ENCODE results near the gene MAP1LC3A. TPM values are rescaled to one million over a fixed set of nuclear protein-coding genes. Genes with fewer than 3 reads are reported as not detected.

The MAP1LC3A gene
- total RNA-seq, 1 experiment from 2014 or later = 16.9 TPM

GRCh38 chr20:34549291-34549928 is 9.1 kb upstream of the MAP1LC3A start:
- CTCF ChIA-PET = no interaction called here
- Histone ChIP-seq H3K9me3 (ENCODE audit: low read depth, low read length, poor library complexity, severe bottlenecking) (no peaks in the 10 kb centered on the region), H3K27ac (ENCODE audit: low read depth, low read length, poor library complexity, severe bottlenecking) (no peak overlapping the region), H3K4me3 (ENCODE audit: low read depth, low read length, poor library complexity, severe bottlenecking) (no peak overlapping the region), H3K27me3 (replicated peaks; ENCODE audit: insufficient read depth, low read depth, low read length, poor library complexity) (no peaks in the 10 kb centered on the region), H3K36me3 (ENCODE audit: insufficient read depth, low read length, poor library complexity, severe bottlenecking) (no peaks in the 10 kb centered on the region), H3K4me1 (ENCODE audit: insufficient read depth, low read length, poor library complexity, severe bottlenecking) (no peaks in the 10 kb centered on the region)
- intact Hi-C loops (cut with micrococcal nuclease; ENCODE audit: unreplicated experiment) = no loop called here
- BruUV-seq (replicated peaks) = no TSS peak
- peak; percentile 23 for DNase-seq (ENCODE audit: low spot score)
- TF ChIP-seq EZH2 (IDR thresholded peaks at IDR 0.05; ENCODE audit: borderline replicate concordance, low read depth, low read length, poor library complexity, severe bottlenecking) = no peak
- no peak for TF ChIP-seq CTCF (conservative IDR thresholded peaks at IDR 0.05; ENCODE audit: low read depth, low read length)
- POLR2A ChIA-PET (ENCODE audit: low non-redundant PET) = no interaction called here

DNA sequence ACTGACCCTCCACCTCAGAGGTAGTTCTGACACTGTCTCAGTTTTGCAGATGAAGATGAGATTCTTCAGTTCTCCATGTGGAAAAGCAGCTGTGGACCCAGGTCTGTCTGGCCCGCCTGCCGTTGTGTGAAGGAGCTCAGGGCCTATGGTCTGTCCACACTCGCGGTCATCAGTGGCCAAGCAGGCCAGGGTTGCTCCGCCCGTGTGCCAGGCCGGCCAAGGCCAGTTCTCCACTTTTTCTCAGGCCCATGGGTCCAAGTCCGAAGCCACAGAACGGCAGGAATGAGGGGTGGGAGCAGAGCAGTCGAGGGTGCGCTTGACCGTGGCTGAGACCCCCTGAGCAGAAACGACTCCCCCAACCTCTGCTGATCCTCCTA is 8.6 kb upstream of the MAP1LC3A start:
- Histone ChIP-seq H3K27ac (ENCODE audit: low read depth, low read length, poor library complexity, severe bottlenecking) (no peak overlapping the region), H3K9me3 (ENCODE audit: low read depth, low read length, poor library complexity, severe bottlenecking) (no peaks in the 10 kb centered on the region), H3K36me3 (ENCODE audit: insufficient read depth, low read length, poor library complexity, severe bottlenecking) (no peaks in the 10 kb centered on the region), H3K4me3 (ENCODE audit: low read depth, low read length, poor library complexity, severe bottlenecking) (no peak overlapping the region), H3K4me1 (ENCODE audit: insufficient read depth, low read length, poor library complexity, severe bottlenecking) (no peaks in the 10 kb centered on the region), H3K27me3 (replicated peaks; ENCODE audit: insufficient read depth, low read depth, low read length, poor library complexity) (no peaks in the 10 kb centered on the region)
- ChIA-PET POLR2A (ENCODE audit: low non-redundant PET) (no interaction called here), CTCF (no interaction called here)
- no TSS peak for BruUV-seq (replicated peaks)
- no peak for DNase-seq (ENCODE audit: low spot score)
- no peak for TF ChIP-seq EZH2 (IDR thresholded peaks at IDR 0.05; ENCODE audit: borderline replicate concordance, low read depth, low read length, poor library complexity, severe bottlenecking)
- TF ChIP-seq CTCF (conservative IDR thresholded peaks at IDR 0.05; ENCODE audit: low read depth, low read length) = no peak
- intact Hi-C loops (cut with micrococcal nuclease; ENCODE audit: unreplicated experiment) = no loop called here

GRCh38 chr20:34552569-34552968 is 5.9 kb upstream of the MAP1LC3A start:
- POLR2A ChIA-PET (ENCODE audit: low non-redundant PET) = no interaction called here
- BruUV-seq (replicated peaks) = no TSS peak
- Histone ChIP-seq H3K4me3 (ENCODE audit: low read depth, low read length, poor library complexity, severe bottlenecking) (no peak overlapping the region), H3K4me1 (ENCODE audit: insufficient read depth, low read length, poor library complexity, severe bottlenecking) (no peaks in the 10 kb centered on the region), H3K27me3 (replicated peaks; ENCODE audit: insufficient read depth, low read depth, low read length, poor library complexity) (no peaks in the 10 kb centered on the region), H3K27ac (ENCODE audit: low read depth, low read length, poor library complexity, severe bottlenecking) (no peak overlapping the region), H3K36me3 (ENCODE audit: insufficient read depth, low read length, poor library complexity, severe bottlenecking) (no peaks in the 10 kb centered on the region), H3K9me3 (ENCODE audit: low read depth, low read length, poor library complexity, severe bottlenecking) (no peaks in the 10 kb centered on the region)
- intact Hi-C loops (cut with micrococcal nuclease; ENCODE audit: unreplicated experiment) = no loop called here
- CTCF ChIA-PET = no interaction called here
- DNase-seq (ENCODE audit: low spot score) = no peak
- no peak for TF ChIP-seq EZH2 (IDR thresholded peaks at IDR 0.05; ENCODE audit: borderline replicate concordance, low read depth, low read length, poor library complexity, severe bottlenecking)
- no peak for TF ChIP-seq CTCF (conservative IDR thresholded peaks at IDR 0.05; ENCODE audit: low read depth, low read length)
